ENCODE data around the gene TRPM2. TPM values are rescaled to one million over a fixed set of nuclear protein-coding genes. Genes with fewer than 3 reads are reported as not detected.
"Not testable (repeated sequence)": the region's sequence is repeated elsewhere in the genome, so short reads cannot be mapped to it uniquely, and the experiment has no call there.

Gene TRPM2
- total RNA-seq, 1 experiment from 2014 or later: 28.1 TPM

DNA sequence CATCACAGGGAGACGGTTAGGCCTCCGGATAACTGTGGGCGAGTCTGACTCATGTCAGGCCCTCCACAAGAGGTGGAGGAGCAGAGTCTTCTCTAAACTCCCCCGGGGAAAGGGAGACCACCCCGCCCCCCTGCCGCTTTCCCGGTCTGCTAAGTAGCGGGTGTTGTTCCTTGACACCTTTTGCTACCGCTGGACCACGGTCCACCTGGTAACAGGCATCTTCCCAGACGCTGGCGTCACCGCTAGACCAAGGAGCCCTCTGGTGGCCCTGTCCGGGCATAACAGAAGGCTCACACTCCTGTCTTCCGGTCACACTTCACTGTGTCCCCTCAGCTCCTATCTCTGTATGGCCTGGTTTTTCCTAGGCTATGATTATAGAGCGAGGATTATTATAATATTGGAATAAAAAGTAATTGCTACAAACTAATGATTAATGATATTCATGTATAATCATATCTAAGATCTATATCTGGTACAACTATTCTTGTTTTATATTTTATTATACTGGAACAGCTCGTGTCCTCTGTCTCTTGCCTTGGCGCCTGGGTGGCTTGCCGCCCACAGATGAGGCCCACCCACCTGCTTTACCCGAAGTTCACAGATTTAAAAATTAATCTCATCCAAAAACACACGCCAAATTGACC is 126.3 kb downstream of the TRPM2 start:
- H3K27ac ChIP-seq (ENCODE audit: low read depth, low read length); POLR2A ChIA-PET: not testable (repeated sequence)

More for the DNA sequence above, 126.3 kb downstream of the TRPM2 start:
- H4K20me1 ChIP-seq (ENCODE audit: insufficient read depth); H3K79me2 ChIP-seq (ENCODE audit: insufficient read depth, low read length); H3K27me3 ChIP-seq (ENCODE audit: insufficient read depth, low read length); H3K9me3 ChIP-seq (ENCODE audit: control insufficient read depth in 1 of 2, insufficient read depth in 1 of 2, low read depth in 1 of 2, low read length in 2 of 2); RAD21 ChIA-PET (ENCODE audit: low non-redundant PET in 1 of 2, low total read pairs in 2 of 2, uncharacterized antibody in 2 of 2, unreplicated experiment in 2 of 2); H3K4me2 ChIP-seq (ENCODE audit: low read length); H3K4me3 ChIP-seq (replicated peaks in 1 of 2; ENCODE audit: low read depth in 1 of 2, low read length in 2 of 2); H3K9me2 ChIP-seq (ENCODE audit: insufficient read depth); H3K36me3 ChIP-seq (ENCODE audit: control insufficient read depth in 1 of 2, insufficient read depth in 2 of 2, low read length in 2 of 2); H2AFZ ChIP-seq (ENCODE audit: low read depth, low read length, poor library complexity, severe bottlenecking); H3K9ac ChIP-seq (ENCODE audit: low read length); intact Hi-C loops (cut with micrococcal nuclease); H3K4me1 ChIP-seq (ENCODE audit: control insufficient read depth in 1 of 2, insufficient read depth in 2 of 2, low read length in 2 of 2); BruUV-seq (replicated peaks): not testable (repeated sequence)
- CTCF ChIA-PET: interaction anchor here (1.0 to 1.7 kb wide), 3 partner anchors 35 to 314 kb away, joined by 3 to 5 read pairs (median 5); no protein-coding TSS in a partner anchor
- ATAC-seq (peak; percentile 55), DNase-seq (ENCODE audit: low read depth, low spot score) (peak; percentile 22)
- TF ChIP-seq, protein P1, sequence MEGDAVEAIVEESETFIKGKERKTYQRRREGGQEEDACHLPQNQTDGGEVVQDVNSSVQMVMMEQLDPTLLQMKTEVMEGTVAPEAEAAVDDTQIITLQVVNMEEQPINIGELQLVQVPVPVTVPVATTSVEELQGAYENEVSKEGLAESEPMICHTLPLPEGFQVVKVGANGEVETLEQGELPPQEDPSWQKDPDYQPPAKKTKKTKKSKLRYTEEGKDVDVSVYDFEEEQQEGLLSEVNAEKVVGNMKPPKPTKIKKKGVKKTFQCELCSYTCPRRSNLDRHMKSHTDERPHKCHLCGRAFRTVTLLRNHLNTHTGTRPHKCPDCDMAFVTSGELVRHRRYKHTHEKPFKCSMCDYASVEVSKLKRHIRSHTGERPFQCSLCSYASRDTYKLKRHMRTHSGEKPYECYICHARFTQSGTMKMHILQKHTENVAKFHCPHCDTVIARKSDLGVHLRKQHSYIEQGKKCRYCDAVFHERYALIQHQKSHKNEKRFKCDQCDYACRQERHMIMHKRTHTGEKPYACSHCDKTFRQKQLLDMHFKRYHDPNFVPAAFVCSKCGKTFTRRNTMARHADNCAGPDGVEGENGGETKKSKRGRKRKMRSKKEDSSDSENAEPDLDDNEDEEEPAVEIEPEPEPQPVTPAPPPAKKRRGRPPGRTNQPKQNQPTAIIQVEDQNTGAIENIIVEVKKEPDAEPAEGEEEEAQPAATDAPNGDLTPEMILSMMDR (IDR thresholded peaks at IDR 0.05 in 2 of 3, conservative IDR thresholded peaks at IDR 0.05 in 1 of 3; ENCODE audit: borderline replicate concordance in 1 of 3, insufficient read depth in 1 of 3, low read depth in 2 of 3, low read length in 2 of 3): peak; percentile 37 to 53 (median 49); a peak in 4 of 6 replicates
- TF ChIP-seq RAD21 (IDR thresholded peaks at IDR 0.05; ENCODE audit: low read depth): peak; percentile 65
